Osteocyte (in vitro differentiated cells): ENCODE data around the gene BRWD1. TPM values are rescaled to one million over a fixed set of nuclear protein-coding genes. Genes with fewer than 3 reads are reported as not detected.
"Not testable (repeated sequence)": the region's sequence is repeated elsewhere in the genome, so short reads cannot be mapped to it uniquely, and the experiment has no call there.

ENCODE experiments used
- DNase-seq: peaks from one replicate; pipeline ENCODE4 v3.0.0; 2021; ENCODE audit warnings: mixed read lengths; ENCODE audit not compliant: unreplicated experiment; ENCODE audit errors: extremely low spot score
- H3K27ac Mint-ChIP-seq: one replicate; pipeline ENCODE4 v1.8.0; 2021; ENCODE audit warnings: mild to moderate bottlenecking, mixed read lengths; ENCODE audit not compliant: unreplicated experiment
- H3K27me3 Mint-ChIP-seq: one replicate; pipeline ENCODE4 v1.8.0; 2021; ENCODE audit warnings: mixed read lengths; ENCODE audit not compliant: unreplicated experiment
- H3K36me3 Mint-ChIP-seq: one replicate; pipeline ENCODE4 v1.8.0; 2021; ENCODE audit warnings: mixed read lengths; ENCODE audit not compliant: unreplicated experiment
- H3K4me1 Mint-ChIP-seq: one replicate; pipeline ENCODE4 v1.8.0; 2021; ENCODE audit warnings: mixed read lengths; ENCODE audit not compliant: unreplicated experiment
- H3K4me3 Mint-ChIP-seq: one replicate; pipeline ENCODE4 v1.8.0; 2021; ENCODE audit warnings: mild to moderate bottlenecking, moderate library complexity, mixed read lengths; ENCODE audit not compliant: unreplicated experiment
- H3K9me3 Mint-ChIP-seq: one replicate; pipeline ENCODE4 v1.8.0; 2021; ENCODE audit warnings: mixed read lengths; ENCODE audit not compliant: unreplicated experiment
- CTCF ChIP-seq: fragments of 200-600 bp; sonication (generic); IDR thresholded peaks from 2 replicates; pipeline ENCODE4 v1.5.0; 2021; ENCODE audit warnings: antibody characterized with exemption, mild to moderate bottlenecking, moderate library complexity
- total RNA-seq: library from RNA; stranded (reverse); gene quantifications from 2 replicates; pipeline ENCODE4 v1.2.1, GENCODE V29; 2021

BRWD1 gene
- total RNA-seq, 1 donor from 2014 or later = 40.8 TPM

GRCh38 chr21:39168800-39169199, 144.6 kb downstream of the BRWD1 start:
- no peak for TF ChIP-seq CTCF
- Mint-ChIP-seq H3K4me3 (no peak overlapping the region), H3K27ac (no peak overlapping the region), H3K27me3 (no peaks in the 10 kb centered on the region), H3K4me1 (no peaks in the 10 kb centered on the region), H3K36me3 (peaks cover 39% of the 10 kb centered on the region), H3K9me3 (peaks cover 22% of the 10 kb centered on the region)
- DNase-seq = no peak

- Mint-ChIP-seq H3K4me1 (peaks cover 4% of the 10 kb centered on the region), H3K27me3 (no peaks in the 10 kb centered on the region), H3K27ac (no peak overlapping the region), H3K9me3 (peaks cover 28% of the 10 kb centered on the region), H3K36me3 (peaks cover 20% of the 10 kb centered on the region), H3K4me3 (no peak overlapping the region)
- no peak for DNase-seq
- TF ChIP-seq CTCF = no peak
Measured at GRCh38 chr21:39164523-39164922, 148.9 kb downstream of the BRWD1 start.

GRCh38 chr21:39161064-39161463, 152.4 kb downstream of the BRWD1 start:
- H3K27me3 Mint-ChIP-seq = no peaks in the 10 kb centered on the region

GRCh38 chr21:39159342-39160063, 153.9 kb downstream of the BRWD1 start:
- Mint-ChIP-seq H3K4me3 (no peak overlapping the region), H3K27me3 (no peaks in the 10 kb centered on the region), H3K27ac (no peak overlapping the region), H3K9me3 (peaks cover 11% of the 10 kb centered on the region), H3K36me3 (peaks cover 4% of the 10 kb centered on the region), H3K4me1 (peaks cover 22% of the 10 kb centered on the region)
- DNase-seq = no peak
- TF ChIP-seq CTCF = no peak

More at GRCh38 chr21:39161064-39161463, 152.4 kb downstream of the BRWD1 start:
- no peak overlapping the region for H3K27ac Mint-ChIP-seq
- H3K9me3 Mint-ChIP-seq = peaks cover 17% of the 10 kb centered on the region
- no peak for DNase-seq
- no peak overlapping the region for H3K4me3 Mint-ChIP-seq
- peaks cover 15% of the 10 kb centered on the region for H3K4me1 Mint-ChIP-seq
- no peak for TF ChIP-seq CTCF
- H3K36me3 Mint-ChIP-seq = peaks cover 4% of the 10 kb centered on the region

GRCh38 chr21:39157241-39157640, 156.2 kb downstream of the BRWD1 start:
- H3K27me3 Mint-ChIP-seq, H3K27ac Mint-ChIP-seq, DNase-seq, H3K36me3 Mint-ChIP-seq, H3K4me3 Mint-ChIP-seq, H3K9me3 Mint-ChIP-seq: not testable (repeated sequence)
- H3K4me1 Mint-ChIP-seq = peaks cover 22% of the 10 kb centered on the region
